Neural progenitor cell (in vitro differentiated cells): Measurements from ENCODE around the gene INHBC. TPM values are rescaled to one million over a fixed set of nuclear protein-coding genes. Genes with fewer than 3 reads are reported as not detected.

Experiments used
- DNase-seq: peaks from one replicate; pipeline ENCODE4 v3.0.0-alpha.2; 2016; ENCODE audit warnings: low spot score
- H2AFZ ChIP-seq: fragments of 200-600 bp; sonication (generic); replicated peaks from 2 replicates; pipeline ENCODE4 v1.6.1; 2016; ENCODE audit warnings: antibody characterized with exemption
- H3F3A ChIP-seq: fragments of 200-600 bp; sonication (generic); 2 replicates; pipeline ENCODE4 v1.6.1; 2016; ENCODE audit warnings: antibody characterized with exemption, low read depth
- H3K27ac ChIP-seq: fragments of 200-600 bp; sonication (generic); 2 replicates; pipeline ENCODE4 v1.5.1; 2016; ENCODE audit warnings: mild to moderate bottlenecking
- H3K27me3 ChIP-seq: fragments of 200-600 bp; sonication (generic); 2 replicates; pipeline ENCODE4 v1.6.1; 2016; ENCODE audit warnings: mild to moderate bottlenecking, moderate library complexity
- H3K36me3 ChIP-seq: fragments of 200-600 bp; sonication (generic); 2 replicates; pipeline ENCODE4 v1.5.1; 2016
- H3K4me1 ChIP-seq: fragments of 200-600 bp; sonication (generic); 2 replicates; pipeline ENCODE4 v1.6.1; 2016; ENCODE audit warnings: mixed run types
- H3K4me2 ChIP-seq: fragments of 200-600 bp; sonication (generic); 2 replicates; pipeline ENCODE4 v1.6.1; 2016
- H3K4me3 ChIP-seq: fragments of 200-600 bp; sonication (generic); 2 replicates; pipeline ENCODE4 v1.5.1; 2016
- H3K79me2 ChIP-seq: fragments of 200-600 bp; sonication (generic); 2 replicates; pipeline ENCODE4 v1.6.1; 2016; ENCODE audit warnings: low read depth
- H3K9ac ChIP-seq: fragments of 200-600 bp; sonication (generic); 2 replicates; pipeline ENCODE4 v1.6.1; 2016
- H3K9me3 ChIP-seq: fragments of 200-600 bp; sonication (generic); 2 replicates; pipeline ENCODE4 v1.5.1; 2016; ENCODE audit warnings: low read depth
- H4K20me1 ChIP-seq: fragments of 200-600 bp; sonication (generic); 2 replicates; pipeline ENCODE4 v1.6.1; 2016; ENCODE audit warnings: low read depth
- H3K27ac Mint-ChIP-seq: 3 replicates; pipeline ENCODE4 v1.8.0; 2021; ENCODE audit warnings: mixed read lengths
- H3K27me3 Mint-ChIP-seq: 2 replicates; pipeline ENCODE4 v1.8.0; 2022; ENCODE audit warnings: low read depth, mild to moderate bottlenecking, inconsistent platforms, moderate library complexity, mixed read lengths; ENCODE audit not compliant: insufficient read depth
- H3K36me3 Mint-ChIP-seq: 3 replicates; pipeline ENCODE4 v1.8.0; 2021; ENCODE audit warnings: mixed read lengths
- H3K4me1 Mint-ChIP-seq: 3 replicates; pipeline ENCODE4 v1.8.0; 2021; ENCODE audit warnings: mixed read lengths
- H3K4me3 Mint-ChIP-seq: 3 replicates; pipeline ENCODE4 v1.8.0; 2021; ENCODE audit warnings: mild to moderate bottlenecking, moderate library complexity, mixed read lengths
- H3K9me3 Mint-ChIP-seq: 3 replicates; pipeline ENCODE4 v1.8.0; 2020; ENCODE audit warnings: mixed read lengths
- EZH2 ChIP-seq: fragments of 200-600 bp; sonication (generic); IDR thresholded peaks from 2 replicates; pipeline ENCODE4 v1.6.1; 2017; ENCODE audit warnings: antibody characterized with exemption, mild to moderate bottlenecking, moderate library complexity
- EZH2phosphoT487 ChIP-seq: fragments of 200-600 bp; sonication (generic); IDR thresholded peaks from 2 replicates; pipeline ENCODE4 v1.6.1; 2017; ENCODE audit warnings: antibody characterized with exemption
- total RNA-seq: library from RNA; depleted of rRNA; stranded (reverse); fragments of >200 nt; gene quantifications from 2 replicates; pipeline ENCODE4 v1.2.3, GENCODE V29; 2015; ENCODE audit warnings: low replicate concordance
- TF ChIP-seq, protein P1 (sequence below): fragments of 200-600 bp; sonication (generic); IDR thresholded peaks from 2 replicates; pipeline ENCODE4 v1.5.1; 2017; ENCODE audit warnings: antibody characterized with exemption, mild to moderate bottlenecking

Gene INHBC
- total RNA-seq, 1 donor from 2014 or later: not detected

DNA sequence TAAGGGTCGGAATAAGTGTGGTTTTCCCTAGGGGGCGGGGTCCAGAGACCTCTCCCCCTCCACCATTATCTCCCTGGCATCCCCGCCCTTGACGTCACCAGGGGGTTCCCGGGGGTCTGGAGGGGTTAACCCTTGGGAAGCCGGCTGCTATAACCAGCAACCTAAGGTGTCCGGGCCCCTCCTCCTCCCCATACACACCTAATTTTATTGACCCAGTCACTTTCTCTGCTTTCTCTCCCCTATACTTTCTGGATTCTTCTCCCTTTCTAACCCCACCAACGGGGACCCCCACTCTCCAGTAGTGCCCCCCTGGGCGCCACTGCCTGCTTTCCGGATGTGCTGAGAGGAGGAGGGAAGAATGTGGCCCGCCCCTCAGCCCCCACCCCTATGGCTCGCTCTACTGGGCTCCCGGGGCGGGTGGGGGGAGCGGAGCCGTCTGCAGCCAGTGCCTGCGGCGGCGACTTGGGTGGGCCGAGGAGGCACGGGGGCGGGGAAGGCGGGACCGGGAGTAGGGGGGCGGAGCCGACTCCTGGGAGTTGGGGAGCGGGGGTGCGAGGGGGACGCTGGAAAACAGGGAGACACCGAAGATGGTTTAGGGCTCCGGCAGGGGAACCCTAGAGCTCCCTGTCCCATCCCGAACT is 26.8 kb downstream of the INHBC start:
- DNase-seq: peak; percentile 87
- H3K4me3 ChIP-seq: peak overlapping the region; percentile 53
- H3K27ac ChIP-seq: peak overlapping the region; percentile 35
- Mint-ChIP-seq H3K4me3 (peak overlapping the region; percentile 89), H3K27me3 (peaks cover 39% of the 10 kb centered on the region), H3K27ac (no peak overlapping the region), H3K36me3 (no peaks in the 10 kb centered on the region), H3K9me3 (no peaks in the 10 kb centered on the region), H3K4me1 (peaks cover 30% of the 10 kb centered on the region)
- H2AFZ ChIP-seq: no peak overlapping the region
- no peaks in the 10 kb centered on the region for H3K9me3 ChIP-seq
- H3F3A ChIP-seq: peaks cover 33% of the 10 kb centered on the region
- no peak for TF ChIP-seq EZH2phosphoT487
- TF ChIP-seq, protein P1, sequence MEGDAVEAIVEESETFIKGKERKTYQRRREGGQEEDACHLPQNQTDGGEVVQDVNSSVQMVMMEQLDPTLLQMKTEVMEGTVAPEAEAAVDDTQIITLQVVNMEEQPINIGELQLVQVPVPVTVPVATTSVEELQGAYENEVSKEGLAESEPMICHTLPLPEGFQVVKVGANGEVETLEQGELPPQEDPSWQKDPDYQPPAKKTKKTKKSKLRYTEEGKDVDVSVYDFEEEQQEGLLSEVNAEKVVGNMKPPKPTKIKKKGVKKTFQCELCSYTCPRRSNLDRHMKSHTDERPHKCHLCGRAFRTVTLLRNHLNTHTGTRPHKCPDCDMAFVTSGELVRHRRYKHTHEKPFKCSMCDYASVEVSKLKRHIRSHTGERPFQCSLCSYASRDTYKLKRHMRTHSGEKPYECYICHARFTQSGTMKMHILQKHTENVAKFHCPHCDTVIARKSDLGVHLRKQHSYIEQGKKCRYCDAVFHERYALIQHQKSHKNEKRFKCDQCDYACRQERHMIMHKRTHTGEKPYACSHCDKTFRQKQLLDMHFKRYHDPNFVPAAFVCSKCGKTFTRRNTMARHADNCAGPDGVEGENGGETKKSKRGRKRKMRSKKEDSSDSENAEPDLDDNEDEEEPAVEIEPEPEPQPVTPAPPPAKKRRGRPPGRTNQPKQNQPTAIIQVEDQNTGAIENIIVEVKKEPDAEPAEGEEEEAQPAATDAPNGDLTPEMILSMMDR: no peak
- no peak for TF ChIP-seq EZH2
- H3K79me2 ChIP-seq: no peaks in the 10 kb centered on the region
- no peaks in the 10 kb centered on the region for H3K36me3 ChIP-seq
- H3K4me1 ChIP-seq: peaks cover 20% of the 10 kb centered on the region
- H4K20me1 ChIP-seq: peaks cover 20% of the 10 kb centered on the region
- no peak overlapping the region for H3K9ac ChIP-seq
- H3K4me2 ChIP-seq: peak overlapping the region; percentile 86
- peaks cover 16% of the 10 kb centered on the region for H3K27me3 ChIP-seq

DNA sequence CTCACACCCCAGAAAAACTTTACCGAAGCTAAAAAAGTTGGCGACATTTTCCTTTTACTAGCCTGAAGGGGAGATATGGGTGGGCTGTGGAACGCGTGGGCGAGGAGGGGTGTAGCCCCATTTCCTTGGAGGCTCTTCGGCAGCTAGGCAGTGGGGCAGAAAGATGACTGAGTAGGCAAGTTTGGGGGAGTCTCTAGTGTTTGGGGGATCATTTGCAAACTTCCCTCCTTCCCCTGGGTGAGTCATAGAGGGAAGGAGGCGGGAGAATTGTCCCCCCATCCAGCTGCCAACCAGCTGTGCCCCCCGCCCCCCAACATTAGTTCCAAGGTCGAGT is 27.3 kb downstream of the INHBC start:
- H3K9me3 ChIP-seq: no peaks in the 10 kb centered on the region
- no peak overlapping the region for H3K27ac ChIP-seq
- H3K4me2 ChIP-seq: peak overlapping the region; percentile 86
- H3K79me2 ChIP-seq: no peaks in the 10 kb centered on the region
- DNase-seq: no peak
- H3K9ac ChIP-seq: no peak overlapping the region
- H3K27me3 Mint-ChIP-seq: peaks cover 44% of the 10 kb centered on the region
- peak overlapping the region; percentile 53 for H3K4me3 ChIP-seq
- H3K27ac Mint-ChIP-seq: no peak overlapping the region
- no peaks in the 10 kb centered on the region for H3K36me3 Mint-ChIP-seq
- peak overlapping the region; percentile 89 for H3K4me3 Mint-ChIP-seq
- no peak overlapping the region for H2AFZ ChIP-seq
- peaks cover 33% of the 10 kb centered on the region for H3F3A ChIP-seq
- TF ChIP-seq EZH2 (no peak), EZH2phosphoT487 (no peak)
- TF ChIP-seq, protein P1: no peak
- H3K4me1 Mint-ChIP-seq: peaks cover 30% of the 10 kb centered on the region
- H3K4me1 ChIP-seq: peaks cover 19% of the 10 kb centered on the region
- peaks cover 20% of the 10 kb centered on the region for H4K20me1 ChIP-seq
- H3K36me3 ChIP-seq: no peaks in the 10 kb centered on the region
- no peaks in the 10 kb centered on the region for H3K9me3 Mint-ChIP-seq
- peaks cover 16% of the 10 kb centered on the region for H3K27me3 ChIP-seq

DNA sequence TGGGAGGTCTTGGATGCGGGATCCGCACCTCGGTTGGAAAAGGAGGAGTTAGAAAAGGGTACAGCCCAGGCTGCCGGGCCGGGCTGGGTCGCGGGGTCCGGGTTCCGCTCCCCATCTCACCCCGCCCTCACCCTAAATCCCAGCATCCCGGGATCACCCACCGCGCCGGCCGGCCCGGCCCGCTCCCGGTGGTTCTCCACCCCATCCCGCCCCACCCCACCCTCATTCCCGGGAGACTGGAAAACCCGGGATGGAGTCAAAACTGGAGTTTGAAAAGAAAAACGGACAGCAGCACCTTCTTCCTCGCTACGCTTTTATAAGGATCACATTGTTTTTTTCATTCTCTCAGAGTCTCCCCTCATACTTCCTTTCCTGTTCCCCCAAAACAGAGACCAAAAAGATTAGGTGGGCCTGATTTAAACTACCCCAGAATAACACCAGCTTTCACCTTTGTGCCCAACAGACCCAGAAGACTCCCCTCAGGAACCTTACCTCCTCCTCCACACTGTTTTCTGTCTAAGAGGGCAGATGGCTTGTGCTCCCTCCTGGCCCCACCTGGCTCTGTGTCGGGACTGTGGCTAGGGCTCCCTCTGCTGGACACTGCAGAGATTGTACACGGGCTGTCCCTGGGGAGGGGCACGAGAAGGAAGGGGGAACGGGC is 27.8 kb downstream of the INHBC start:
- H3K79me2 ChIP-seq: no peaks in the 10 kb centered on the region
- peaks cover 45% of the 10 kb centered on the region for H3K27me3 Mint-ChIP-seq
- H3K4me3 ChIP-seq: peak overlapping the region; percentile 53
- peaks cover 33% of the 10 kb centered on the region for H3F3A ChIP-seq
- H3K9ac ChIP-seq: no peak overlapping the region
- H3K4me1 Mint-ChIP-seq: peaks cover 30% of the 10 kb centered on the region
- peaks cover 19% of the 10 kb centered on the region for H3K4me1 ChIP-seq
- H3K36me3 ChIP-seq: no peaks in the 10 kb centered on the region
- no peak overlapping the region for H3K27ac Mint-ChIP-seq
- TF ChIP-seq, protein P1: peak; percentile 98
- TF ChIP-seq EZH2: no peak
- no peaks in the 10 kb centered on the region for H3K9me3 ChIP-seq
- no peak overlapping the region for H2AFZ ChIP-seq
- peaks cover 20% of the 10 kb centered on the region for H4K20me1 ChIP-seq
- H3K36me3 Mint-ChIP-seq: no peaks in the 10 kb centered on the region
- H3K9me3 Mint-ChIP-seq: no peaks in the 10 kb centered on the region
- H3K4me2 ChIP-seq: peak overlapping the region; percentile 86
- H3K27me3 ChIP-seq: peaks cover 16% of the 10 kb centered on the region
- no peak overlapping the region for H3K27ac ChIP-seq
- H3K4me3 Mint-ChIP-seq: peak overlapping the region; percentile 89
- DNase-seq: peak; percentile 93
